Measurements from ENCODE around the gene LRRC41. TPM values are rescaled to one million over a fixed set of nuclear protein-coding genes. Genes with fewer than 3 reads are reported as not detected.

Gene LRRC41, protein sequence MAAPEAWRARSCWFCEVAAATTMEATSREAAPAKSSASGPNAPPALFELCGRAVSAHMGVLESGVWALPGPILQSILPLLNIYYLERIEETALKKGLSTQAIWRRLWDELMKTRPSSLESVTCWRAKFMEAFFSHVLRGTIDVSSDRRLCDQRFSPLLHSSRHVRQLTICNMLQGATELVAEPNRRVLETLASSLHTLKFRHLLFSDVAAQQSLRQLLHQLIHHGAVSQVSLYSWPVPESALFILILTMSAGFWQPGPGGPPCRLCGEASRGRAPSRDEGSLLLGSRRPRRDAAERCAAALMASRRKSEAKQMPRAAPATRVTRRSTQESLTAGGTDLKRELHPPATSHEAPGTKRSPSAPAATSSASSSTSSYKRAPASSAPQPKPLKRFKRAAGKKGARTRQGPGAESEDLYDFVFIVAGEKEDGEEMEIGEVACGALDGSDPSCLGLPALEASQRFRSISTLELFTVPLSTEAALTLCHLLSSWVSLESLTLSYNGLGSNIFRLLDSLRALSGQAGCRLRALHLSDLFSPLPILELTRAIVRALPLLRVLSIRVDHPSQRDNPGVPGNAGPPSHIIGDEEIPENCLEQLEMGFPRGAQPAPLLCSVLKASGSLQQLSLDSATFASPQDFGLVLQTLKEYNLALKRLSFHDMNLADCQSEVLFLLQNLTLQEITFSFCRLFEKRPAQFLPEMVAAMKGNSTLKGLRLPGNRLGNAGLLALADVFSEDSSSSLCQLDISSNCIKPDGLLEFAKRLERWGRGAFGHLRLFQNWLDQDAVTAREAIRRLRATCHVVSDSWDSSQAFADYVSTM
- 10 to 100 TPM; 74.2 to 88.9 TPM for total RNA-seq
- 65.0 TPM for polyA plus RNA-seq (2013, experiment 1 of 2)
- 60.3 TPM for polyA plus RNA-seq (2013, experiment 2 of 2)
- long read RNA-seq, experiment 1, full-length matches to known transcripts, result 11 of 29 reads
- long read RNA-seq, experiment 1, partial matches to known transcripts, result 17 of 29 reads
- long read RNA-seq, experiment 1, other reads (novel, unspliced or antisense), result 1 of 29 reads
- long read RNA-seq, experiment 2, full-length matches to known transcripts, result 355 of 410 reads
- long read RNA-seq, experiment 2, partial matches to known transcripts, result 32 of 410 reads
- long read RNA-seq, experiment 2, other reads (novel, unspliced or antisense), result 23 of 410 reads
- long read RNA-seq, experiment 3, full-length matches to known transcripts, result 731 of 815 reads
- long read RNA-seq, experiment 3, partial matches to known transcripts, result 48 of 815 reads
- long read RNA-seq, experiment 3, other reads (novel, unspliced or antisense), result 36 of 815 reads
- long read RNA-seq, experiment 4, full-length matches to known transcripts, result 4 of 9 reads
- long read RNA-seq, experiment 4, partial matches to known transcripts, result 4 of 9 reads
- long read RNA-seq, experiment 4, other reads (novel, unspliced or antisense), result 1 of 9 reads

DNA sequence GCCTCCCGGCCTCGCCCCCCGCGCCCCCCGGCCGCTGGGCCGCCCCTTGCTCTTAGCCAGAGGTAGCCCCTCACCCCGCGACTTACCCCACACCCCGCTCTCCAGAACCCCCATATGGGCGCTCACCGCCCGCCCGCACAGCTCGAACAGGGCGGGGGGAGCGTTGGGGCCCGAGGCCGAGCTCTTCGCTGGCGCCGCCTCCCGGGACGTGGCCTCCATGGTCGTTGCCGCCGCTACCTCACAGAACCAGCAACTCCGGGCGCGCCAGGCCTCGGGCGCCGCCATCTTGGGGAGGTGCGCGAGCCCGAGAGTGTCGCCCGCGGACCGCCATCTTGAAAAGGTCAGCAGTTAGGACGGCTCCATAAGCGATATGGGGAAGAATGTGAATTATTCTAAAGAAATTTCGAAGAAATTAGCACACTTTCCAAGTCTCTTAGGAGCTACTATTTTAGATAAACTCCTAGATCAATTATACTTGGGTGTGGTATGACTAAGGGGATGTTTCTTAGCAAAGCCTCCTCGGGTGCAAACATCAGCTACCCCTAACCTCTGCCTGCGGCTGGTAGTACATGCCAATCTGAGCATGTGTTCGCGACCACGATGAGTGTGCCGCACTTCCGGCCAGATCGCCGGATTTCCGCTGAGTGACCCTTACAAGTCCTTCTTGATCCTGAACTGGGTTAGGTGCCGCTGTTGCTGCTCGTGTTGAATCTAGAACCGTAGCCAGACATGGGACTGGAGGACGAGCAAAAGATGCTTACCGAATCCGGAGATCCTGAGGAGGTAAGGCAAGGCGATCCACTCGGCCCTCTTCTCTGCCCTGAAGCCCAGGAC lies at the start of gene LRRC41, which contains the start of gene UQCRH:
Gene LRRC41 (minus strand): TSS at position 579 of the 834 bp plus-strand sequence. CDS start 294 bp downstream, at position 285.
Gene UQCRH (plus strand): TSS at position 661 of the 834 bp plus-strand sequence. CDS start 69 bp downstream, at position 730.
- Mint-ChIP-seq H3K36me3 (ENCODE audit: low read depth) (peaks cover 8% of the 10 kb centered on the region), H3K4me3 (peak within 1 kb of the TSS; percentile 100), H3K9me3 (no peaks in the 10 kb centered on the region), H3K4me1 (peaks cover 29% of the 10 kb centered on the region), H3K27me3 (ENCODE audit: insufficient read depth) (no peaks in the 10 kb centered on the region), H3K27ac (peak within 1 kb of the TSS; percentile 99)
- no peaks in the 10 kb centered on the region for H3K9me3 ChIP-seq (ENCODE audit: control insufficient read depth, low read length)
- DNase-seq, result peak; percentile 97
- 0% methylated on average over 14 to 60 of the region's 61 CpGs for WGBS, 2 experiments (ENCODE audit: insufficient coverage in 1 of 2, insufficient read length in 1 of 2)
- peak within 1 kb of the TSS; percentile 96 for H3K9ac ChIP-seq (ENCODE audit: extremely low read depth, low read length, poor library complexity, severe bottlenecking)
- no peaks in the 10 kb centered on the region for H3K27me3 ChIP-seq (ENCODE audit: control insufficient read depth, insufficient read depth, low read length, poor library complexity, severe bottlenecking)
- H3K36me3 ChIP-seq (ENCODE audit: control insufficient read depth, insufficient read depth, low read length), result peaks cover 18% of the 10 kb centered on the region
- H3K27ac ChIP-seq (ENCODE audit: low read depth, low read length), result peak within 1 kb of the TSS; percentile 100
- no peaks in the 10 kb centered on the region for H3K4me1 ChIP-seq (ENCODE audit: control insufficient read depth, insufficient read depth, low read length)
- H3K4me3 ChIP-seq (ENCODE audit: low read length), result peak within 1 kb of the TSS; percentile 95
- TF ChIP-seq, protein P1, sequence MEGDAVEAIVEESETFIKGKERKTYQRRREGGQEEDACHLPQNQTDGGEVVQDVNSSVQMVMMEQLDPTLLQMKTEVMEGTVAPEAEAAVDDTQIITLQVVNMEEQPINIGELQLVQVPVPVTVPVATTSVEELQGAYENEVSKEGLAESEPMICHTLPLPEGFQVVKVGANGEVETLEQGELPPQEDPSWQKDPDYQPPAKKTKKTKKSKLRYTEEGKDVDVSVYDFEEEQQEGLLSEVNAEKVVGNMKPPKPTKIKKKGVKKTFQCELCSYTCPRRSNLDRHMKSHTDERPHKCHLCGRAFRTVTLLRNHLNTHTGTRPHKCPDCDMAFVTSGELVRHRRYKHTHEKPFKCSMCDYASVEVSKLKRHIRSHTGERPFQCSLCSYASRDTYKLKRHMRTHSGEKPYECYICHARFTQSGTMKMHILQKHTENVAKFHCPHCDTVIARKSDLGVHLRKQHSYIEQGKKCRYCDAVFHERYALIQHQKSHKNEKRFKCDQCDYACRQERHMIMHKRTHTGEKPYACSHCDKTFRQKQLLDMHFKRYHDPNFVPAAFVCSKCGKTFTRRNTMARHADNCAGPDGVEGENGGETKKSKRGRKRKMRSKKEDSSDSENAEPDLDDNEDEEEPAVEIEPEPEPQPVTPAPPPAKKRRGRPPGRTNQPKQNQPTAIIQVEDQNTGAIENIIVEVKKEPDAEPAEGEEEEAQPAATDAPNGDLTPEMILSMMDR (conservative IDR thresholded peaks at IDR 0.05), result no peak

DNA sequence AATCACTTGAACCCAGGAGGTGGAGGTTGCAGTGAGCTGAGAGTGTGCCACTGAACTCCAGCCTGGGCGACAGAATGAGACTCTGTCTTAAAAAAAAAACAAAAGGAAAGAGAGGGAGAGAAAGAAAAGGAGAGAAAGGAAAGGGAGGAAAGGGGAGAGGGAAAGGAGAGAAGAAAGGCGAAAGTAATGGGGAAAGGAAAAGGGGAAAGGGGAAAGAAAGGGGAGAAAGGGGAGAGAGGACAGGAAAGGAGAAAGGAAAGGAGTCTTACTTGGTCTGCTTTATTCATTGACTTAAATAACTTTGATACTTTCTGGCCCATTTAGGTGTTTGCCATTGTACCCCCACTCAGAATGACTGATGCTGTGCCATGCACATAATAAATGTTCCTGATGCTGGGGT lies 48.9 kb upstream of the LRRC41 start:
- Mint-ChIP-seq H3K9me3 (no peaks in the 10 kb centered on the region), H3K27me3 (ENCODE audit: insufficient read depth) (no peaks in the 10 kb centered on the region), H3K36me3 (ENCODE audit: low read depth) (peaks cover 63% of the 10 kb centered on the region), H3K4me3 (no peak overlapping the region), H3K27ac (no peak overlapping the region), H3K4me1 (peaks cover 3% of the 10 kb centered on the region)
- Histone ChIP-seq H3K27ac (ENCODE audit: low read depth, low read length) (no peak overlapping the region), H3K9ac (ENCODE audit: extremely low read depth, low read length, poor library complexity, severe bottlenecking) (no peak overlapping the region), H3K4me3 (ENCODE audit: low read length) (no peak overlapping the region), H3K36me3 (ENCODE audit: control insufficient read depth, insufficient read depth, low read length) (peaks cover 71% of the 10 kb centered on the region), H3K9me3 (ENCODE audit: control insufficient read depth, low read length) (peaks cover 6% of the 10 kb centered on the region), H3K27me3 (ENCODE audit: control insufficient read depth, insufficient read depth, low read length, poor library complexity, severe bottlenecking) (no peaks in the 10 kb centered on the region), H3K4me1 (ENCODE audit: control insufficient read depth, insufficient read depth, low read length) (no peaks in the 10 kb centered on the region)
- no peak for DNase-seq
- TF ChIP-seq, protein P1 (conservative IDR thresholded peaks at IDR 0.05), result no peak
- WGBS, 2 experiments (ENCODE audit: insufficient coverage in 1 of 2, insufficient read length in 1 of 2), result 90 to 94% methylated on average over 2 of the region's 2 CpGs

Data from endodermal cell (in vitro differentiated cells).